ENCODE data around the gene NEXMIF.

DNA sequence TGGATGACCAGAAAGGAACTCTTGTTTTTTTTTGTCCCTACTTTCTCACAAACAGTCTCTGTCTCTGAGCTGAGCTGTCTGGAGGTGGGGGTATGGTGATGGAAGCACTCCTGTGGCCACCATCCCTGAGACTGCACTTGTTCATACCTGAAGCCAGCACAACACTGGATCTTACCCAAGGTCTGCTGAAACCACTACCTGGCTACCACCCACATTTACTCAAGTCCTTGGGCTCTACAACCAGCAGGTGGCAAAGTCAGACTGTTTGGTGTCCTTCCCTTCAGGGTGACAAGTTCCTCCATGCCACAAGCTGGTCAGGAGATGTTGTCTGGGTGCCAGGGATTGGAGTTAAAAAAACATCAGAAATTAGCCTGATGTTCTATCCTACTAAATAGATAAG, 89.7 kb downstream of the NEXMIF start:
- TF ChIP-seq, protein P1, sequence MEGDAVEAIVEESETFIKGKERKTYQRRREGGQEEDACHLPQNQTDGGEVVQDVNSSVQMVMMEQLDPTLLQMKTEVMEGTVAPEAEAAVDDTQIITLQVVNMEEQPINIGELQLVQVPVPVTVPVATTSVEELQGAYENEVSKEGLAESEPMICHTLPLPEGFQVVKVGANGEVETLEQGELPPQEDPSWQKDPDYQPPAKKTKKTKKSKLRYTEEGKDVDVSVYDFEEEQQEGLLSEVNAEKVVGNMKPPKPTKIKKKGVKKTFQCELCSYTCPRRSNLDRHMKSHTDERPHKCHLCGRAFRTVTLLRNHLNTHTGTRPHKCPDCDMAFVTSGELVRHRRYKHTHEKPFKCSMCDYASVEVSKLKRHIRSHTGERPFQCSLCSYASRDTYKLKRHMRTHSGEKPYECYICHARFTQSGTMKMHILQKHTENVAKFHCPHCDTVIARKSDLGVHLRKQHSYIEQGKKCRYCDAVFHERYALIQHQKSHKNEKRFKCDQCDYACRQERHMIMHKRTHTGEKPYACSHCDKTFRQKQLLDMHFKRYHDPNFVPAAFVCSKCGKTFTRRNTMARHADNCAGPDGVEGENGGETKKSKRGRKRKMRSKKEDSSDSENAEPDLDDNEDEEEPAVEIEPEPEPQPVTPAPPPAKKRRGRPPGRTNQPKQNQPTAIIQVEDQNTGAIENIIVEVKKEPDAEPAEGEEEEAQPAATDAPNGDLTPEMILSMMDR (IDR thresholded peaks at IDR 0.05) = no peak
- TF ChIP-seq SIN3A (IDR thresholded peaks at IDR 0.05; ENCODE audit: borderline replicate concordance, insufficient read depth, low read depth, low read length) = no peak
- TF ChIP-seq, protein P2, sequence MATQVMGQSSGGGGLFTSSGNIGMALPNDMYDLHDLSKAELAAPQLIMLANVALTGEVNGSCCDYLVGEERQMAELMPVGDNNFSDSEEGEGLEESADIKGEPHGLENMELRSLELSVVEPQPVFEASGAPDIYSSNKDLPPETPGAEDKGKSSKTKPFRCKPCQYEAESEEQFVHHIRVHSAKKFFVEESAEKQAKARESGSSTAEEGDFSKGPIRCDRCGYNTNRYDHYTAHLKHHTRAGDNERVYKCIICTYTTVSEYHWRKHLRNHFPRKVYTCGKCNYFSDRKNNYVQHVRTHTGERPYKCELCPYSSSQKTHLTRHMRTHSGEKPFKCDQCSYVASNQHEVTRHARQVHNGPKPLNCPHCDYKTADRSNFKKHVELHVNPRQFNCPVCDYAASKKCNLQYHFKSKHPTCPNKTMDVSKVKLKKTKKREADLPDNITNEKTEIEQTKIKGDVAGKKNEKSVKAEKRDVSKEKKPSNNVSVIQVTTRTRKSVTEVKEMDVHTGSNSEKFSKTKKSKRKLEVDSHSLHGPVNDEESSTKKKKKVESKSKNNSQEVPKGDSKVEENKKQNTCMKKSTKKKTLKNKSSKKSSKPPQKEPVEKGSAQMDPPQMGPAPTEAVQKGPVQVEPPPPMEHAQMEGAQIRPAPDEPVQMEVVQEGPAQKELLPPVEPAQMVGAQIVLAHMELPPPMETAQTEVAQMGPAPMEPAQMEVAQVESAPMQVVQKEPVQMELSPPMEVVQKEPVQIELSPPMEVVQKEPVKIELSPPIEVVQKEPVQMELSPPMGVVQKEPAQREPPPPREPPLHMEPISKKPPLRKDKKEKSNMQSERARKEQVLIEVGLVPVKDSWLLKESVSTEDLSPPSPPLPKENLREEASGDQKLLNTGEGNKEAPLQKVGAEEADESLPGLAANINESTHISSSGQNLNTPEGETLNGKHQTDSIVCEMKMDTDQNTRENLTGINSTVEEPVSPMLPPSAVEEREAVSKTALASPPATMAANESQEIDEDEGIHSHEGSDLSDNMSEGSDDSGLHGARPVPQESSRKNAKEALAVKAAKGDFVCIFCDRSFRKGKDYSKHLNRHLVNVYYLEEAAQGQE (IDR thresholded peaks at IDR 0.05; ENCODE audit: insufficient read depth in 1 of 2, low read depth in 2 of 2, low read length in 1 of 2) = no peak
